H1 (cell line): Measurements from ENCODE around the gene HLX. TPM values are rescaled to one million over a fixed set of nuclear protein-coding genes. Genes with fewer than 3 reads are reported as not detected.

Source experiments
- CTCF ChIA-PET: fragments of 300-600 bp; sonication (Branson Sonifier 250); formaldehyde crosslinking; loops from one replicate; lab custom pipeline; 2021; ENCODE audit not compliant: partially characterized antibody; lab: Charles Lee
- POLR2A ChIA-PET: fragments of 300-600 bp; sonication (Branson Sonifier 250); formaldehyde crosslinking; loops from one replicate; lab custom pipeline; 2021; ENCODE audit warnings: inconsistent platforms; ENCODE audit not compliant: partially characterized antibody; lab: Charles Lee
- DNase-seq, 2 experiments: peaks; one replicate each; pipeline versions ENCODE4 v3.0.0 to v3.0.0-alpha.2; 2010 to 2022; ENCODE audit warnings: low spot score in 2 of 2, low read depth in 1 of 2, mixed read lengths in 1 of 2
- FAIRE-seq: peaks from 2 replicates; lab custom pipeline; 2011; peaks lifted over from hg19 to GRCh38; lab: Jason Lieb, UNC
- H2AFZ ChIP-seq: 2 replicates; pipeline ENCODE4 v1.8.1; 2012; ENCODE audit warnings: low read length, inconsistent platforms
- H2AK5ac ChIP-seq: 2 replicates; pipeline ENCODE4 v1.6.1; 2013; ENCODE audit warnings: low read depth, low read length
- H2BK120ac ChIP-seq: replicated peaks from 2 replicates; pipeline ENCODE3; 2013; ENCODE audit warnings: low read depth, low read length, inconsistent platforms
- H2BK12ac ChIP-seq: 2 replicates; pipeline ENCODE4 v1.6.1; 2013; ENCODE audit warnings: low read depth, low read length
- H2BK15ac ChIP-seq: 2 replicates; pipeline ENCODE4 v1.6.1; 2013; ENCODE audit warnings: low read length
- H2BK20ac ChIP-seq: 2 replicates; pipeline ENCODE4 v1.6.1; 2013; ENCODE audit warnings: low read length
- H2BK5ac ChIP-seq: 2 replicates; pipeline ENCODE4 v1.6.1; 2013; ENCODE audit warnings: low read depth, low read length
- H3K14ac ChIP-seq: 2 replicates; pipeline ENCODE4 v1.6.1; 2013; ENCODE audit warnings: inconsistent platforms; ENCODE audit not compliant: insufficient read length
- H3K18ac ChIP-seq: 2 replicates; pipeline ENCODE4 v1.6.1; 2013; ENCODE audit warnings: low read length; ENCODE audit errors: extremely low read depth
- H3K23ac ChIP-seq: 2 replicates; pipeline ENCODE4 v1.6.1; 2013; ENCODE audit warnings: inconsistent platforms; ENCODE audit not compliant: insufficient read length
- H3K23me2 ChIP-seq: 2 replicates; pipeline ENCODE4 v1.6.1; 2013; ENCODE audit warnings: low read depth, low read length
- H3K27ac ChIP-seq: 2 replicates; pipeline ENCODE4 v1.6.1; 2011; ENCODE audit warnings: low read depth, low read length, inconsistent platforms
- H3K27me3 ChIP-seq, 4 experiments: replicated peaks in 1 of 4; 1 replicate in 1 of 4; 2 replicates in 3 of 4; pipeline versions ENCODE4 v1.6.1 to v1.8.1; 2011 to 2013; ENCODE audit warnings: low read length in 3 of 4, mild to moderate bottlenecking in 3 of 4, inconsistent platforms in 2 of 4, mixed read lengths in 2 of 4, moderate library complexity in 1 of 4; ENCODE audit not compliant: control insufficient read depth in 3 of 4, insufficient read depth in 3 of 4; ENCODE audit errors: extremely low read depth in 1 of 4
- H3K36me3 ChIP-seq, 4 experiments: 2 replicates each; pipeline versions ENCODE4 v1.6.1 to v1.8.1; 2011 to 2013; ENCODE audit warnings: mild to moderate bottlenecking in 4 of 4, low read length in 3 of 4, moderate library complexity in 2 of 4, control low read depth in 1 of 4, inconsistent platforms in 1 of 4; ENCODE audit not compliant: insufficient read depth in 4 of 4, control insufficient read depth in 2 of 4
- H3K4ac ChIP-seq: replicated peaks from 2 replicates; pipeline ENCODE3; 2013; ENCODE audit warnings: low read length, low read depth, mixed read lengths, inconsistent platforms; ENCODE audit not compliant: insufficient read length
- H3K4me1 ChIP-seq, 4 experiments: replicated peaks in 1 of 4; 1 replicate in 1 of 4; 2 replicates in 3 of 4; pipeline versions ENCODE4 v1.6.1 to v1.8.1; 2011 to 2013; ENCODE audit warnings: low read length in 3 of 4, inconsistent platforms in 2 of 4, mixed read lengths in 1 of 4; ENCODE audit not compliant: insufficient read depth in 4 of 4, control insufficient read depth in 3 of 4
- H3K4me2 ChIP-seq, 2 experiments: 2 replicates each; pipeline versions ENCODE4 v1.6.1 to v1.8.1; 2011 to 2013; ENCODE audit warnings: low read depth in 2 of 2, low read length in 2 of 2, control low read depth in 1 of 2, inconsistent platforms in 1 of 2, mild to moderate bottlenecking in 1 of 2; ENCODE audit not compliant: insufficient read depth in 1 of 2
- H3K4me3 ChIP-seq, 4 experiments: fragments of 200-600, 300-600 bp in 1 of 4; sonication (generic), shearing (Covaris generic), sonication (Bioruptor Twin) in 1 of 4; 2 replicates each; pipeline versions ENCODE4 v1.5.1 to v1.8.1; 2011 to 2016; ENCODE audit warnings: low read length in 4 of 4, low read depth in 3 of 4, control low read depth in 2 of 4, inconsistent platforms in 2 of 4, mild to moderate bottlenecking in 2 of 4, mixed read lengths in 1 of 4, moderate library complexity in 1 of 4; ENCODE audit not compliant: insufficient read depth in 2 of 4; ENCODE audit errors: extremely low read depth in 1 of 4
- H3K56ac ChIP-seq: replicated peaks from 2 replicates; pipeline ENCODE3; 2013; ENCODE audit warnings: low read depth, mild to moderate bottlenecking, mixed read lengths, low read length, inconsistent platforms; ENCODE audit not compliant: insufficient read length
- H3K79me1 ChIP-seq: 2 replicates; pipeline ENCODE4 v1.6.1; 2013; ENCODE audit warnings: low read depth, low read length, control low read depth
- H3K79me2 ChIP-seq, 2 experiments: 2 replicates each; pipeline versions ENCODE4 v1.6.1 to v1.8.1; 2012 to 2013; ENCODE audit warnings: low read length in 2 of 2, mild to moderate bottlenecking in 2 of 2, inconsistent platforms in 1 of 2; ENCODE audit not compliant: insufficient read depth in 2 of 2, control insufficient read depth in 1 of 2
- H3K9ac ChIP-seq, 4 experiments: replicated peaks in 1 of 4; 1 replicate in 1 of 4; 2 replicates in 3 of 4; pipeline versions ENCODE4 v1.6.1 to v1.8.1; 2011 to 2013; ENCODE audit warnings: low read depth in 3 of 4, low read length in 3 of 4, control low read depth in 2 of 4, mild to moderate bottlenecking in 2 of 4, moderate library complexity in 2 of 4, inconsistent platforms in 1 of 4; ENCODE audit errors: extremely low read depth in 1 of 4
- H3K9me3 ChIP-seq, 2 experiments: 2 replicates each; pipeline versions ENCODE4 v1.6.1 to v1.8.1; 2012 to 2013; ENCODE audit warnings: mild to moderate bottlenecking in 2 of 2, moderate library complexity in 2 of 2, control low read depth in 1 of 2, inconsistent platforms in 1 of 2, low read depth in 1 of 2, low read length in 1 of 2, mixed read lengths in 1 of 2; ENCODE audit not compliant: insufficient read depth in 2 of 2
- H4K20me1 ChIP-seq, 2 experiments: replicated peaks in 1 of 2; 2 replicates each; pipeline versions ENCODE3 to v1.8.1; 2011 to 2013; ENCODE audit warnings: inconsistent platforms in 2 of 2, low read length in 2 of 2, mild to moderate bottlenecking in 1 of 2; ENCODE audit not compliant: insufficient read depth in 2 of 2, control insufficient read depth in 1 of 2
- H4K5ac ChIP-seq: 2 replicates; pipeline ENCODE4 v1.6.1; 2013; ENCODE audit warnings: low read length, low read depth, mixed read lengths, inconsistent platforms; ENCODE audit not compliant: insufficient read length
- H4K8ac ChIP-seq: 2 replicates; pipeline ENCODE4 v1.8.0; 2013; ENCODE audit warnings: mild to moderate bottlenecking, moderate library complexity, low read length, inconsistent platforms; ENCODE audit not compliant: insufficient read depth; ENCODE audit errors: extremely low read depth
- H4K91ac ChIP-seq: replicated peaks from 2 replicates; pipeline ENCODE3; 2013; ENCODE audit warnings: low read length, mixed read lengths, inconsistent platforms; ENCODE audit not compliant: insufficient read length
- CBX8 ChIP-seq: fragments of 300-800, 300-1000 bp; sonication (generic); IDR thresholded peaks from 2 replicates; pipeline ENCODE4 v1.7.1; 2016; ENCODE audit warnings: low read depth, low read length, borderline replicate concordance
- CHD2 ChIP-seq: IDR thresholded peaks from 2 replicates; pipeline ENCODE4 v1.6.1; 2012; ENCODE audit warnings: low read length, improper control_type of control experiment
- EZH2 ChIP-seq: fragments of 200-600 bp; sonication (generic); IDR thresholded peaks from 2 replicates; pipeline ENCODE4 v1.7.1; 2012; ENCODE audit warnings: low read depth, mild to moderate bottlenecking, moderate library complexity, low read length, inconsistent platforms; ENCODE audit not compliant: severe bottlenecking
- RNF2 ChIP-seq: fragments of 200-900, 300-1000 bp; sonication (generic); IDR thresholded peaks from 2 replicates; pipeline ENCODE4 v1.7.1; 2016; ENCODE audit warnings: borderline replicate concordance, low read depth, mild to moderate bottlenecking, antibody characterized with exemption, low read length; ENCODE audit not compliant: poor library complexity, severe bottlenecking; ENCODE audit errors: missing control alignments
- WGBS, 2 experiments: shearing (Covaris generic) in 1 of 2; methylation state at CpG; one replicate each; pipeline versions ENCODE4 v1.1.6 to v1.1.7; 2013 to 2015; ENCODE audit warnings: low lambda C conversion rate in 2 of 2, mixed read lengths in 2 of 2, inconsistent platforms in 1 of 2, low coverage in 1 of 2, missing lambda C conversion rate in 1 of 2; ENCODE audit not compliant: insufficient replicate concordance in 2 of 2, insufficient coverage in 1 of 2, insufficient read length in 1 of 2; ENCODE audit errors: extremely low coverage in 1 of 2, missing lambda C conversion rate in 1 of 2; 5-methylcytosine and 5-hydroxymethylcytosine counted together
- polyA plus RNA-seq, 7 experiments: library from polyadenylated mRNA; depleted of rRNA in 3 of 7; stranded (reverse) in 5 of 7; unstranded in 2 of 7; fragments of >200 nt in 5 of 7; fragments of 200-250 nt in 2 of 7; gene quantifications; 1 replicate in 5 of 7; 2 replicates in 1 of 7; 4 replicates in 1 of 7; pipeline versions ENCODE4 v1.2.1 to v1.2.3, GENCODE V29; 2011 to 2013; ENCODE audit warnings: missing spikeins in 2 of 7, mixed read lengths in 2 of 7
- total RNA-seq: library from RNA; stranded (reverse); fragmentation: NEBNext Ultra II Directional; extraction: Animal tissue kit (Norgen Biotek cat#: 25700); gene quantifications from 2 replicates; pipeline ENCODE4 v1.2.1, GENCODE V29; 2021

The HLX gene
- total and polyA plus RNA-seq, 2 of the 8 experiments (the other 6 are each of a cell fraction or from before 2014, with no cell fraction given): 0.11 to 0.30 TPM

- 4% methylated on average over 8 of the region's 8 CpGs; no CpG with 5 or more reads in 1 of the 2 experiments for WGBS, 2 experiments
- H2AK5ac ChIP-seq: no peak overlapping the region
- no peaks in the 10 kb centered on the region for H3K79me1 ChIP-seq
- H3K4me1 ChIP-seq: peaks cover 15 to 39% (median 19%) of the 10 kb centered on the region in 4 experiments
- H3K27me3 ChIP-seq: peaks cover 85 to 100% (median 97%) of the 10 kb centered on the region in 4 experiments
- TF ChIP-seq CBX8: peak; percentile 78; the same call in 1 of the 2 replicates
- TF ChIP-seq EZH2: peak; percentile 34
- TF ChIP-seq CHD2: no peak
- peak; percentile 28 for TF ChIP-seq RNF2
- no peak overlapping the region for H3K56ac ChIP-seq
- H2BK15ac ChIP-seq: no peak overlapping the region
- no peak overlapping the region for H2BK5ac ChIP-seq
- H3K27ac ChIP-seq: no peak overlapping the region
- no peaks in the 10 kb centered on the region; a peak in 1 of 8 replicates for H3K36me3 ChIP-seq
- no peak for DNase-seq
- no peaks in the 10 kb centered on the region for H3K9me3 ChIP-seq
- H3K23ac ChIP-seq: no peak overlapping the region
- no peak overlapping the region for H2BK12ac ChIP-seq
- no peak overlapping the region for H3K14ac ChIP-seq
- H3K4me2 ChIP-seq: peak overlapping the region; percentile 76 to 95
- CTCF ChIA-PET: no interaction called here
- no peak overlapping the region for H4K8ac ChIP-seq
- no peaks in the 10 kb centered on the region for H3K79me2 ChIP-seq
- H2BK120ac ChIP-seq: no peak overlapping the region
- no peak overlapping the region for H3K4ac ChIP-seq
- H3K9ac ChIP-seq: no peak overlapping the region
- H4K5ac ChIP-seq: no peak overlapping the region
- H4K20me1 ChIP-seq: peaks cover 18 to 32% of the 10 kb centered on the region in 2 experiments
- no peak overlapping the region for H2AFZ ChIP-seq
- no peak overlapping the region for H2BK20ac ChIP-seq
- FAIRE-seq: no peak
- no peak overlapping the region for H3K18ac ChIP-seq
- H4K91ac ChIP-seq: no peak overlapping the region
- H3K4me3 ChIP-seq: peak overlapping the region in 2 of 4 experiments; percentile 34 to 65; a peak in 3 of 8 replicates
- POLR2A ChIA-PET: no interaction called here
- H3K23me2 ChIP-seq: peaks cover 13% of the 10 kb centered on the region; the same call in 1 of the 2 replicates
These were observed 1.1 kb downstream of the HLX start for GRCh38 chr1:220880362-220880670.
